Measurements from ENCODE around the gene EMP2. TPM values are rescaled to one million over a fixed set of nuclear protein-coding genes. Genes with fewer than 3 reads are reported as not detected.

Gene EMP2
- total RNA-seq, 4 donors from 2014 or later = 34.7 to 53.5 (median 39.6) TPM

GRCh38 chr16:10554569-10554968, 25.8 kb downstream of the EMP2 start:
- TF ChIP-seq, protein P1, sequence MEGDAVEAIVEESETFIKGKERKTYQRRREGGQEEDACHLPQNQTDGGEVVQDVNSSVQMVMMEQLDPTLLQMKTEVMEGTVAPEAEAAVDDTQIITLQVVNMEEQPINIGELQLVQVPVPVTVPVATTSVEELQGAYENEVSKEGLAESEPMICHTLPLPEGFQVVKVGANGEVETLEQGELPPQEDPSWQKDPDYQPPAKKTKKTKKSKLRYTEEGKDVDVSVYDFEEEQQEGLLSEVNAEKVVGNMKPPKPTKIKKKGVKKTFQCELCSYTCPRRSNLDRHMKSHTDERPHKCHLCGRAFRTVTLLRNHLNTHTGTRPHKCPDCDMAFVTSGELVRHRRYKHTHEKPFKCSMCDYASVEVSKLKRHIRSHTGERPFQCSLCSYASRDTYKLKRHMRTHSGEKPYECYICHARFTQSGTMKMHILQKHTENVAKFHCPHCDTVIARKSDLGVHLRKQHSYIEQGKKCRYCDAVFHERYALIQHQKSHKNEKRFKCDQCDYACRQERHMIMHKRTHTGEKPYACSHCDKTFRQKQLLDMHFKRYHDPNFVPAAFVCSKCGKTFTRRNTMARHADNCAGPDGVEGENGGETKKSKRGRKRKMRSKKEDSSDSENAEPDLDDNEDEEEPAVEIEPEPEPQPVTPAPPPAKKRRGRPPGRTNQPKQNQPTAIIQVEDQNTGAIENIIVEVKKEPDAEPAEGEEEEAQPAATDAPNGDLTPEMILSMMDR (IDR thresholded peaks at IDR 0.05; ENCODE audit: low read depth) = no peak

GRCh38 chr16:10552998-10553491, 27.4 kb downstream of the EMP2 start:
- TF ChIP-seq, protein P1 (IDR thresholded peaks at IDR 0.05; ENCODE audit: low read depth) = no peak

GRCh38 chr16:10552281-10552680, 28.1 kb downstream of the EMP2 start:
- TF ChIP-seq, protein P1 (IDR thresholded peaks at IDR 0.05; ENCODE audit: low read depth) = no peak

DNA sequence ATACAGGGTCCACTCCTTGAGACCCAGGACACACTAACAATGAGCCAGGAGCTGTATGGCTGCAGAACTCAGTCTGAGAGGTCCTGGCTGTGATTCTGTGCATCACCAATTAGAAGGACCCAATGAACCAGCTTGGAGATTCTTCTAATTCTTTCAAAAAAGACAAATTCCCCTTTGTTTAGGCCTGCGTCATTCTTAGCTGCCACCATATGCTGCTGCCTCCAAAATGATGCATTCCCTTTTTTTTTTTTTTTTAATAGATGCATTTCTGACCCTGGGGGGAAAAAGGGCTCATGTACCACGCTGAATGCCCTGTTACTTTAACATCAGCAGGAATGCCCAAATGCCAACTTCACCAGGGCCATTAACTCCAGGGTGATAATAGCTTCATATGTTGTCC, 28.5 kb downstream of the EMP2 start:
- TF ChIP-seq, protein P1 (IDR thresholded peaks at IDR 0.05; ENCODE audit: low read depth) = no peak

- TF ChIP-seq, protein P1 (IDR thresholded peaks at IDR 0.05; ENCODE audit: low read depth) = no peak
Observed at GRCh38 chr16:10548404-10548803, 32.0 kb downstream of the EMP2 start.

DNA sequence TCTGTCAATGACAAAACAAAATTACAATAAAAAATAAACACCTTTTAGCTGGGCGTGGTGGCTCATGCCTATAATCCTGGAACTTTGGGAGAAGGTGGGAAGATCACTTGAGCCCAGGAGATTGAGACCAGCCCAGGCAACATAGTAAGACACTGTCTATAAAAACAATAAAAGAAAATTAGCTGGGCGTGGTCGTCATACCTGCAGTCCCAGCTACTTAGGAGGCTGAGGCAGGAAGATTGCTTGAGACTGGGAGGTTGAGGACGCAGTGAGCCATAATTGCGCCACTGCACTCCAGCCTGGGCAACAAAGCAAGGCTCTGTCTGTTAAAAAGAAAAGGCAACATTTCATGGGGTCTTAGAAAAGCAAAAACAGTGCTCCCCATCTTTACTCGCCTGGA, 32.7 kb downstream of the EMP2 start:
- TF ChIP-seq, protein P1 (IDR thresholded peaks at IDR 0.05; ENCODE audit: low read depth) = no peak

- TF ChIP-seq, protein P1 (IDR thresholded peaks at IDR 0.05; ENCODE audit: low read depth) = no peak
Observed at GRCh38 chr16:10543231-10543977, 37.0 kb downstream of the EMP2 start.

Data from subcutaneous adipose tissue (tissue), 4 donors.